Keratinocyte (primary cell): ENCODE data around the gene GPR15LG. TPM values are rescaled to one million over a fixed set of nuclear protein-coding genes. Genes with fewer than 3 reads are reported as not detected.

Experiments
- DNase-seq: peaks from one replicate; pipeline ENCODE4 v3.0.0-alpha.2; 2011; ENCODE audit warnings: low read depth, missing footprints, low spot score
- FAIRE-seq: peaks from 2 replicates; lab custom pipeline; 2011; peaks lifted over from hg19 to GRCh38; lab: Jason Lieb, UNC
- H2AFZ ChIP-seq: 2 replicates; pipeline ENCODE4 v1.6.0; 2012; ENCODE audit warnings: low read length, control low read depth, inconsistent platforms; ENCODE audit not compliant: control insufficient read depth
- H3K27ac ChIP-seq: 2 replicates; pipeline ENCODE4 v1.5.1; 2011; ENCODE audit warnings: low read length; ENCODE audit not compliant: control insufficient read depth, insufficient read depth
- H3K27me3 ChIP-seq: 3 replicates; pipeline ENCODE4 v1.6.0; 2011; ENCODE audit warnings: low read length; ENCODE audit not compliant: control insufficient read depth, insufficient read depth; ENCODE audit errors: extremely low read depth
- H3K36me3 ChIP-seq, 2 experiments: 2 replicates in 1 of 2; 3 replicates in 1 of 2; pipeline ENCODE4 v1.5.1; 2011; ENCODE audit warnings: low read length in 2 of 2, mild to moderate bottlenecking in 1 of 2; ENCODE audit not compliant: control insufficient read depth in 2 of 2, insufficient read depth in 2 of 2; ENCODE audit errors: extremely low read depth in 1 of 2
- H3K4me1 ChIP-seq: 3 replicates; pipeline ENCODE4 v1.5.1; 2011; ENCODE audit warnings: low read length; ENCODE audit not compliant: control insufficient read depth, insufficient read depth; ENCODE audit errors: extremely low read depth
- H3K4me2 ChIP-seq: 3 replicates; pipeline ENCODE4 v1.6.0; 2011; ENCODE audit warnings: low read depth, low read length; ENCODE audit not compliant: control insufficient read depth, insufficient read depth; ENCODE audit errors: extremely low read depth
- H3K4me3 ChIP-seq, 3 experiments: fragments of 200-600 bp in 1 of 3; sonication (generic) in 1 of 3; 2 replicates in 2 of 3; 3 replicates in 1 of 3; pipeline ENCODE4 v1.5.1; 2011 to 2016; ENCODE audit warnings: low read length in 3 of 3, mild to moderate bottlenecking in 3 of 3, control low read depth in 2 of 3, inconsistent platforms in 1 of 3, low read depth in 1 of 3, mixed read lengths in 1 of 3, mixed run types in 1 of 3, moderate library complexity in 1 of 3; ENCODE audit not compliant: control insufficient read depth in 2 of 3, insufficient read depth in 2 of 3; ENCODE audit errors: extremely low read depth in 1 of 3
- H3K79me2 ChIP-seq: 2 replicates; pipeline ENCODE4 v1.6.0; 2012; ENCODE audit warnings: low read length; ENCODE audit not compliant: control insufficient read depth, insufficient read depth
- H3K9ac ChIP-seq: 3 replicates; pipeline ENCODE4 v1.6.0; 2011; ENCODE audit warnings: low read length; ENCODE audit not compliant: control insufficient read depth, insufficient read depth; ENCODE audit errors: extremely low read depth
- H3K9me1 ChIP-seq: 3 replicates; pipeline ENCODE4 v1.6.0; 2011; ENCODE audit warnings: low read length; ENCODE audit not compliant: control insufficient read depth, insufficient read depth; ENCODE audit errors: extremely low read depth
- H3K9me3 ChIP-seq: 2 replicates; pipeline ENCODE4 v1.5.1; 2012; ENCODE audit warnings: low read depth, low read length; ENCODE audit not compliant: control insufficient read depth
- H4K20me1 ChIP-seq: 3 replicates; pipeline ENCODE4 v1.6.0; 2011; ENCODE audit warnings: low read length; ENCODE audit not compliant: control insufficient read depth, insufficient read depth; ENCODE audit errors: extremely low read depth
- EZH2 ChIP-seq: IDR thresholded peaks from one replicate; pipeline ENCODE4 v1.6.1; 2012; ENCODE audit warnings: inconsistent platforms, mild to moderate bottlenecking, low read length, moderate library complexity
- dilution Hi-C: fragments of 300-500 bp; cut with MboI; formaldehyde crosslinking; loops from one replicate; pipeline ENCODE4 v1.7.0; 2020; ENCODE audit warnings: low sequenced_read_pairs; ENCODE audit not compliant: extremely low pct_ligation_motif_present
- polyA plus RNA-seq, 5 experiments: library from polyadenylated mRNA; depleted of rRNA in 3 of 5; stranded (reverse) in 3 of 5; stranded (forward) in 1 of 5; unstranded in 1 of 5; fragments of >200 nt; gene quantifications; 1 replicate in 1 of 5; 2 replicates in 3 of 5; 3 replicates in 1 of 5; pipeline versions ENCODE4 v1.2.1 to v1.2.3, GENCODE V29; 2011 to 2012; ENCODE audit warnings: missing spikeins in 2 of 5, low read depth in 1 of 5, low replicate concordance in 1 of 5
- TF ChIP-seq, protein P1 (sequence below), 3 experiments: IDR thresholded peaks in 1 of 3; conservative IDR thresholded peaks in 1 of 3; optimal IDR thresholded peaks in 1 of 3; 2 replicates in 2 of 3; 3 replicates in 1 of 3; pipeline versions ENCODE3 to v1.5.1; 2011; ENCODE audit warnings: low read length in 3 of 3, mild to moderate bottlenecking in 3 of 3, moderate library complexity in 2 of 3, control low read depth in 1 of 3, inconsistent platforms in 1 of 3; ENCODE audit not compliant: insufficient read depth in 2 of 3; ENCODE audit errors: extremely low read depth in 1 of 3

The GPR15LG gene
- polyA plus RNA-seq, 1 donor (not counting 4 experiments of a cell fraction or from before 2014, with no cell fraction given) = 10.4 TPM

GRCh38 chr10:84181631-84182030, 8.0 kb downstream of the GPR15LG start:
- Histone ChIP-seq H3K36me3 (no peaks in the 10 kb centered on the region), H3K4me3 (no peak overlapping the region), H3K9me3 (no peaks in the 10 kb centered on the region), H2AFZ (no peak overlapping the region), H3K9ac (no peak overlapping the region), H3K79me2 (no peaks in the 10 kb centered on the region), H3K9me1 (peaks cover 3% of the 10 kb centered on the region), H3K27ac (no peak overlapping the region), H3K4me2 (no peak overlapping the region), H4K20me1 (no peaks in the 10 kb centered on the region), H3K4me1 (peaks cover 23% of the 10 kb centered on the region), H3K27me3 (no peaks in the 10 kb centered on the region)
- DNase-seq (no peak), FAIRE-seq (no peak)
- dilution Hi-C loops = no loop called here
- TF ChIP-seq, protein P1, sequence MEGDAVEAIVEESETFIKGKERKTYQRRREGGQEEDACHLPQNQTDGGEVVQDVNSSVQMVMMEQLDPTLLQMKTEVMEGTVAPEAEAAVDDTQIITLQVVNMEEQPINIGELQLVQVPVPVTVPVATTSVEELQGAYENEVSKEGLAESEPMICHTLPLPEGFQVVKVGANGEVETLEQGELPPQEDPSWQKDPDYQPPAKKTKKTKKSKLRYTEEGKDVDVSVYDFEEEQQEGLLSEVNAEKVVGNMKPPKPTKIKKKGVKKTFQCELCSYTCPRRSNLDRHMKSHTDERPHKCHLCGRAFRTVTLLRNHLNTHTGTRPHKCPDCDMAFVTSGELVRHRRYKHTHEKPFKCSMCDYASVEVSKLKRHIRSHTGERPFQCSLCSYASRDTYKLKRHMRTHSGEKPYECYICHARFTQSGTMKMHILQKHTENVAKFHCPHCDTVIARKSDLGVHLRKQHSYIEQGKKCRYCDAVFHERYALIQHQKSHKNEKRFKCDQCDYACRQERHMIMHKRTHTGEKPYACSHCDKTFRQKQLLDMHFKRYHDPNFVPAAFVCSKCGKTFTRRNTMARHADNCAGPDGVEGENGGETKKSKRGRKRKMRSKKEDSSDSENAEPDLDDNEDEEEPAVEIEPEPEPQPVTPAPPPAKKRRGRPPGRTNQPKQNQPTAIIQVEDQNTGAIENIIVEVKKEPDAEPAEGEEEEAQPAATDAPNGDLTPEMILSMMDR (optimal IDR thresholded peaks at IDR 0.05 in 1 of 3, IDR thresholded peaks at IDR 0.05 in 1 of 3, conservative IDR thresholded peaks at IDR 0.05 in 1 of 3; ENCODE audit: extremely low read depth in 1 of 3, insufficient read depth in 2 of 3, low read length in 3 of 3) = no peak
- TF ChIP-seq EZH2 = no peak

DNA sequence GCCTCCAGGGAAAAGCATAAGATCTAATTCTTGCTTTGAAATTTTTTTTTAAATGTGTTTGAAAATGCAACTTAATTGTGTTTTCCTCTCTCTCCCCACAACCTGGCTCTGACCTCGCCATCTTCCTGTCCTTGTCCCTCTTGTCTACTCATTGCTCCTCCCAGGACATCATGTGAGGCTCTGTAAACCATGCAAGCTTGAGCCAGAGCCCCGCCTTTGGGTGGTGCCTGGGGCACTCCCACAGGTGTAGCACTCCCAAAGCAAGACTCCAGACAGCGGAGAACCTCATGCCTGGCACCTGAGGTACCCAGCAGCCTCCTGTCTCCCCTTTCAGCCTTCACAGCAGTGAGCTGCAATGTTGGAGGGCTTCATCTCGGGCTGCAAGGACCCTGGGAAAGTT, 10.9 kb downstream of the GPR15LG start:
- no peak for DNase-seq
- H3K27me3 ChIP-seq = no peaks in the 10 kb centered on the region
- dilution Hi-C loops = no loop called here

More for the DNA sequence above, 10.9 kb downstream of the GPR15LG start:
- FAIRE-seq = no peak
- Histone ChIP-seq H3K4me2 (no peak overlapping the region), H2AFZ (no peak overlapping the region), H3K9me1 (no peaks in the 10 kb centered on the region), H3K4me3 (no peak overlapping the region), H3K9ac (no peak overlapping the region), H3K27ac (no peak overlapping the region), H3K79me2 (no peaks in the 10 kb centered on the region), H3K4me1 (peaks cover 3% of the 10 kb centered on the region), H3K36me3 (no peaks in the 10 kb centered on the region), H4K20me1 (no peaks in the 10 kb centered on the region), H3K9me3 (no peaks in the 10 kb centered on the region)
- TF ChIP-seq EZH2 = no peak
- TF ChIP-seq, protein P1 (optimal IDR thresholded peaks at IDR 0.05 in 1 of 3, IDR thresholded peaks at IDR 0.05 in 1 of 3, conservative IDR thresholded peaks at IDR 0.05 in 1 of 3; ENCODE audit: extremely low read depth in 1 of 3, insufficient read depth in 2 of 3, low read length in 3 of 3) = no peak
